GM23338 (cell line): ENCODE results near the gene TRIM13. TPM values are rescaled to one million over a fixed set of nuclear protein-coding genes. Genes with fewer than 3 reads are reported as not detected.

ENCODE experiments used
- ATAC-seq: fragments of 200-7000 bp; cut with Tn5 transposase; 3 replicates; pipeline ENCODE4 v1.9.1; 2020
- DNase-seq: peaks from one replicate; pipeline ENCODE4 v3.0.0-alpha.2; 2015; ENCODE audit warnings: low spot score
- H2AFZ ChIP-seq: fragments of 200-600 bp; sonication (generic); 2 replicates; pipeline ENCODE4 v1.8.0; 2016; ENCODE audit warnings: antibody characterized with exemption, mild to moderate bottlenecking, moderate library complexity
- H3F3A ChIP-seq: fragments of 200-600 bp; sonication (generic); replicated peaks from 2 replicates; pipeline ENCODE4 v1.8.0; 2017; ENCODE audit warnings: antibody characterized with exemption, mixed run types, low read depth
- H3K27ac ChIP-seq: fragments of 200-600 bp; sonication (generic); 2 replicates; pipeline ENCODE4 v1.6.1; 2016; ENCODE audit warnings: low read depth
- H3K27me3 ChIP-seq: fragments of 200-600 bp; sonication (generic); 2 replicates; pipeline ENCODE4 v1.8.0; 2016; ENCODE audit warnings: mild to moderate bottlenecking, mixed run types, moderate library complexity; ENCODE audit not compliant: insufficient read depth
- H3K36me3 ChIP-seq: fragments of 200-600 bp; sonication (generic); 2 replicates; pipeline ENCODE4 v1.8.0; 2016; ENCODE audit warnings: mild to moderate bottlenecking; ENCODE audit not compliant: insufficient read depth
- H3K4me1 ChIP-seq: fragments of 200-600 bp; sonication (generic); 2 replicates; pipeline ENCODE4 v1.8.0; 2016; ENCODE audit warnings: mild to moderate bottlenecking, moderate library complexity; ENCODE audit not compliant: insufficient read depth
- H3K4me2 ChIP-seq: fragments of 200-600 bp; sonication (generic); 2 replicates; pipeline ENCODE4 v1.7.1; 2017; ENCODE audit warnings: mixed run types
- H3K4me3 ChIP-seq: fragments of 200-600 bp; sonication (generic); 2 replicates; pipeline ENCODE4 v1.6.1; 2016; ENCODE audit warnings: mixed run types
- H3K79me2 ChIP-seq: fragments of 200-600 bp; sonication (generic); replicated peaks from 2 replicates; pipeline ENCODE4 v1.8.0; 2017; ENCODE audit warnings: mild to moderate bottlenecking; ENCODE audit not compliant: insufficient read depth
- H3K9me2 ChIP-seq: fragments of 200-600 bp; sonication (generic); 2 replicates; pipeline ENCODE4 v1.8.0; 2017; ENCODE audit not compliant: insufficient read depth
- H4K20me1 ChIP-seq: fragments of 200-600 bp; sonication (generic); replicated peaks from 2 replicates; pipeline ENCODE4 v1.8.0; 2017; ENCODE audit warnings: mild to moderate bottlenecking; ENCODE audit not compliant: insufficient read depth
- H3K27ac Mint-ChIP-seq: 2 replicates; pipeline ENCODE4 v1.8.0; 2020; ENCODE audit warnings: inconsistent platforms, mild to moderate bottlenecking, moderate library complexity, mixed read lengths
- H3K27me3 Mint-ChIP-seq: 3 replicates; pipeline ENCODE4 v1.8.0; 2022; ENCODE audit warnings: low read depth, mild to moderate bottlenecking, moderate library complexity, mixed read lengths, inconsistent platforms; ENCODE audit not compliant: insufficient read depth, poor library complexity
- H3K36me3 Mint-ChIP-seq: 3 replicates; pipeline ENCODE4 v1.8.0; 2021; ENCODE audit warnings: low read depth, mild to moderate bottlenecking, inconsistent platforms, moderate library complexity, mixed read lengths
- H3K4me1 Mint-ChIP-seq: 3 replicates; pipeline ENCODE4 v1.8.0; 2020; ENCODE audit warnings: mild to moderate bottlenecking, inconsistent platforms, mixed read lengths
- H3K4me3 Mint-ChIP-seq: 3 replicates; pipeline ENCODE4 v1.8.0; 2021; ENCODE audit warnings: moderate library complexity, mild to moderate bottlenecking, inconsistent platforms, mixed read lengths
- H3K9me3 Mint-ChIP-seq: 3 replicates; pipeline ENCODE4 v1.8.0; 2020; ENCODE audit warnings: moderate library complexity, mild to moderate bottlenecking, inconsistent platforms, mixed read lengths
- CREB1 ChIP-seq: fragments of 250-450 bp; sonication (Bioruptor Pico); IDR thresholded peaks from 2 replicates; pipeline ENCODE4 v1.5.0; 2020; ENCODE audit warnings: low read depth, mild to moderate bottlenecking, moderate library complexity
- ETS1 ChIP-seq: IDR thresholded peaks from 2 replicates; pipeline ENCODE4 v1.6.1; 2016; ENCODE audit warnings: antibody characterized with exemption
- EZH2 ChIP-seq: fragments of 200-600 bp; sonication (generic); IDR thresholded peaks from one replicate; pipeline ENCODE4 v1.8.0; 2017; ENCODE audit warnings: antibody characterized with exemption, mild to moderate bottlenecking, low read depth; ENCODE audit not compliant: unreplicated experiment
- EZH2phosphoT487 ChIP-seq: fragments of 200-600 bp; sonication (generic); IDR thresholded peaks from one replicate; pipeline ENCODE4 v1.8.1; 2018; ENCODE audit warnings: antibody characterized with exemption; ENCODE audit not compliant: unreplicated experiment
- JUNB ChIP-seq: IDR thresholded peaks from one replicate; pipeline ENCODE4 v1.6.1; 2016; ENCODE audit warnings: antibody characterized with exemption; ENCODE audit not compliant: unreplicated experiment
- NANOG ChIP-seq: IDR thresholded peaks from 2 replicates; pipeline ENCODE4 v1.6.1; 2016; ENCODE audit warnings: antibody characterized with exemption, borderline replicate concordance
- POLR2AphosphoS5 ChIP-seq: IDR thresholded peaks from 2 replicates; pipeline ENCODE4 v1.6.1; 2016; ENCODE audit warnings: antibody characterized with exemption, low read depth
- STAT1 ChIP-seq: IDR thresholded peaks from one replicate; pipeline ENCODE4 v1.6.1; 2016; ENCODE audit warnings: antibody characterized with exemption; ENCODE audit not compliant: unreplicated experiment
- ZNF114 ChIP-seq: fragments of 250-450 bp; sonication (Bioruptor Pico); IDR thresholded peaks from 2 replicates; pipeline ENCODE4 v1.5.0; 2020; ENCODE audit warnings: mild to moderate bottlenecking, moderate library complexity
- ZNF331 ChIP-seq: fragments of 250-450 bp; sonication (Bioruptor Pico); IDR thresholded peaks from 2 replicates; pipeline ENCODE4 v1.5.0; 2020; ENCODE audit warnings: low read depth, mild to moderate bottlenecking, moderate library complexity
- polyA plus RNA-seq: library from polyadenylated mRNA; unstranded; fragments of >200 nt; fragmentation: Nextera tagmentation; extraction: Ambion mirVana; gene quantifications from 2 replicates; pipeline ENCODE4 v1.2.1, GENCODE V29; 2016
- total RNA-seq: library from RNA; depleted of rRNA; stranded (reverse); fragments of >200 nt; shearing (Covaris generic); gene quantifications from 2 replicates; pipeline ENCODE4 v1.2.3, GENCODE V29; 2014
- TF ChIP-seq, protein P1 (sequence below): IDR thresholded peaks from one replicate; pipeline ENCODE4 v1.6.1; 2018; ENCODE audit warnings: antibody characterized with exemption; ENCODE audit not compliant: unreplicated experiment
- TF ChIP-seq, protein P2 (sequence below): fragments of 250-450 bp; sonication (Bioruptor Pico); IDR thresholded peaks from 2 replicates; pipeline ENCODE4 v1.5.0; 2020; ENCODE audit warnings: mild to moderate bottlenecking, moderate library complexity
- TF ChIP-seq, protein P3 (sequence below), 2 experiments: fragments of 200-600 bp in 1 of 2; sonication (generic) in 1 of 2; conservative IDR thresholded peaks; 2 replicates each; pipeline versions ENCODE4 v1.5.1 to v1.6.1; 2016 to 2017; ENCODE audit warnings: antibody characterized with exemption in 2 of 2, low read depth in 2 of 2, mild to moderate bottlenecking in 2 of 2, moderate library complexity in 1 of 2

TRIM13 gene
- total and polyA plus RNA-seq, 2 experiments from 2014 or later: 23.0 to 25.3 TPM

DNA sequence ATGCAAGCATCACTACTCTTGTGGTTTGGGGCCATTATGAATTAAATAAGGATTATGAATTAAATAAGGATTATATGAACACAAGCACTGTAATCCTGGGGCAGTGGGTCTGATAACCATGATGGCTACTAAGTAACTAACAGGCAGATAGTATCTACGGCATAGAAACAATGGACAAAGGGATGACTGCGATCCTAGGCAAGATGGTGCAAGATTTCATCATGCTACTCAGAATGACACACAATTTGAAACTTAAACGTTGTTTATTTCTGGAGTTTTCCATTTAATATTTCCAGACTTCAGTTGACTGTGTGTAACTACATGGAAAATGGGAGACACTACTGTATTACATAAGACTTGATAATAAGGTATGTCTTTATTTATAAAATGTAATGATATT, 33.5 kb downstream of the TRIM13 start:
- H3K4me3 Mint-ChIP-seq: no peak overlapping the region
- Histone ChIP-seq H3K9me2 (no peaks in the 10 kb centered on the region), H3K27me3 (no peaks in the 10 kb centered on the region), H4K20me1 (no peaks in the 10 kb centered on the region), H3K4me1 (peaks cover 10% of the 10 kb centered on the region), H3K79me2 (no peaks in the 10 kb centered on the region), H3F3A (no peaks in the 10 kb centered on the region), H3K36me3 (no peaks in the 10 kb centered on the region), H3K27ac (no peak overlapping the region), H2AFZ (no peak overlapping the region), H3K4me2 (no peak overlapping the region), H3K4me3 (no peak overlapping the region)
- peaks cover 9% of the 10 kb centered on the region for H3K4me1 Mint-ChIP-seq
- ATAC-seq (no peak), DNase-seq (peak; percentile 15)
- H3K9me3 Mint-ChIP-seq: no peaks in the 10 kb centered on the region
- H3K27me3 Mint-ChIP-seq: no peaks in the 10 kb centered on the region
- no peaks in the 10 kb centered on the region for H3K36me3 Mint-ChIP-seq
- TF ChIP-seq EZH2phosphoT487 (no peak), NANOG (no peak), POLR2AphosphoS5 (no peak), ETS1 (no peak), EZH2 (no peak), STAT1 (no peak), ZNF114 (CRISPR knock-in tag) (no peak), ZNF331 (CRISPR knock-in tag) (no peak), JUNB (no peak), CREB1 (no peak)
- TF ChIP-seq, protein P1, sequence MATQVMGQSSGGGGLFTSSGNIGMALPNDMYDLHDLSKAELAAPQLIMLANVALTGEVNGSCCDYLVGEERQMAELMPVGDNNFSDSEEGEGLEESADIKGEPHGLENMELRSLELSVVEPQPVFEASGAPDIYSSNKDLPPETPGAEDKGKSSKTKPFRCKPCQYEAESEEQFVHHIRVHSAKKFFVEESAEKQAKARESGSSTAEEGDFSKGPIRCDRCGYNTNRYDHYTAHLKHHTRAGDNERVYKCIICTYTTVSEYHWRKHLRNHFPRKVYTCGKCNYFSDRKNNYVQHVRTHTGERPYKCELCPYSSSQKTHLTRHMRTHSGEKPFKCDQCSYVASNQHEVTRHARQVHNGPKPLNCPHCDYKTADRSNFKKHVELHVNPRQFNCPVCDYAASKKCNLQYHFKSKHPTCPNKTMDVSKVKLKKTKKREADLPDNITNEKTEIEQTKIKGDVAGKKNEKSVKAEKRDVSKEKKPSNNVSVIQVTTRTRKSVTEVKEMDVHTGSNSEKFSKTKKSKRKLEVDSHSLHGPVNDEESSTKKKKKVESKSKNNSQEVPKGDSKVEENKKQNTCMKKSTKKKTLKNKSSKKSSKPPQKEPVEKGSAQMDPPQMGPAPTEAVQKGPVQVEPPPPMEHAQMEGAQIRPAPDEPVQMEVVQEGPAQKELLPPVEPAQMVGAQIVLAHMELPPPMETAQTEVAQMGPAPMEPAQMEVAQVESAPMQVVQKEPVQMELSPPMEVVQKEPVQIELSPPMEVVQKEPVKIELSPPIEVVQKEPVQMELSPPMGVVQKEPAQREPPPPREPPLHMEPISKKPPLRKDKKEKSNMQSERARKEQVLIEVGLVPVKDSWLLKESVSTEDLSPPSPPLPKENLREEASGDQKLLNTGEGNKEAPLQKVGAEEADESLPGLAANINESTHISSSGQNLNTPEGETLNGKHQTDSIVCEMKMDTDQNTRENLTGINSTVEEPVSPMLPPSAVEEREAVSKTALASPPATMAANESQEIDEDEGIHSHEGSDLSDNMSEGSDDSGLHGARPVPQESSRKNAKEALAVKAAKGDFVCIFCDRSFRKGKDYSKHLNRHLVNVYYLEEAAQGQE: no peak
- TF ChIP-seq, protein P2, sequence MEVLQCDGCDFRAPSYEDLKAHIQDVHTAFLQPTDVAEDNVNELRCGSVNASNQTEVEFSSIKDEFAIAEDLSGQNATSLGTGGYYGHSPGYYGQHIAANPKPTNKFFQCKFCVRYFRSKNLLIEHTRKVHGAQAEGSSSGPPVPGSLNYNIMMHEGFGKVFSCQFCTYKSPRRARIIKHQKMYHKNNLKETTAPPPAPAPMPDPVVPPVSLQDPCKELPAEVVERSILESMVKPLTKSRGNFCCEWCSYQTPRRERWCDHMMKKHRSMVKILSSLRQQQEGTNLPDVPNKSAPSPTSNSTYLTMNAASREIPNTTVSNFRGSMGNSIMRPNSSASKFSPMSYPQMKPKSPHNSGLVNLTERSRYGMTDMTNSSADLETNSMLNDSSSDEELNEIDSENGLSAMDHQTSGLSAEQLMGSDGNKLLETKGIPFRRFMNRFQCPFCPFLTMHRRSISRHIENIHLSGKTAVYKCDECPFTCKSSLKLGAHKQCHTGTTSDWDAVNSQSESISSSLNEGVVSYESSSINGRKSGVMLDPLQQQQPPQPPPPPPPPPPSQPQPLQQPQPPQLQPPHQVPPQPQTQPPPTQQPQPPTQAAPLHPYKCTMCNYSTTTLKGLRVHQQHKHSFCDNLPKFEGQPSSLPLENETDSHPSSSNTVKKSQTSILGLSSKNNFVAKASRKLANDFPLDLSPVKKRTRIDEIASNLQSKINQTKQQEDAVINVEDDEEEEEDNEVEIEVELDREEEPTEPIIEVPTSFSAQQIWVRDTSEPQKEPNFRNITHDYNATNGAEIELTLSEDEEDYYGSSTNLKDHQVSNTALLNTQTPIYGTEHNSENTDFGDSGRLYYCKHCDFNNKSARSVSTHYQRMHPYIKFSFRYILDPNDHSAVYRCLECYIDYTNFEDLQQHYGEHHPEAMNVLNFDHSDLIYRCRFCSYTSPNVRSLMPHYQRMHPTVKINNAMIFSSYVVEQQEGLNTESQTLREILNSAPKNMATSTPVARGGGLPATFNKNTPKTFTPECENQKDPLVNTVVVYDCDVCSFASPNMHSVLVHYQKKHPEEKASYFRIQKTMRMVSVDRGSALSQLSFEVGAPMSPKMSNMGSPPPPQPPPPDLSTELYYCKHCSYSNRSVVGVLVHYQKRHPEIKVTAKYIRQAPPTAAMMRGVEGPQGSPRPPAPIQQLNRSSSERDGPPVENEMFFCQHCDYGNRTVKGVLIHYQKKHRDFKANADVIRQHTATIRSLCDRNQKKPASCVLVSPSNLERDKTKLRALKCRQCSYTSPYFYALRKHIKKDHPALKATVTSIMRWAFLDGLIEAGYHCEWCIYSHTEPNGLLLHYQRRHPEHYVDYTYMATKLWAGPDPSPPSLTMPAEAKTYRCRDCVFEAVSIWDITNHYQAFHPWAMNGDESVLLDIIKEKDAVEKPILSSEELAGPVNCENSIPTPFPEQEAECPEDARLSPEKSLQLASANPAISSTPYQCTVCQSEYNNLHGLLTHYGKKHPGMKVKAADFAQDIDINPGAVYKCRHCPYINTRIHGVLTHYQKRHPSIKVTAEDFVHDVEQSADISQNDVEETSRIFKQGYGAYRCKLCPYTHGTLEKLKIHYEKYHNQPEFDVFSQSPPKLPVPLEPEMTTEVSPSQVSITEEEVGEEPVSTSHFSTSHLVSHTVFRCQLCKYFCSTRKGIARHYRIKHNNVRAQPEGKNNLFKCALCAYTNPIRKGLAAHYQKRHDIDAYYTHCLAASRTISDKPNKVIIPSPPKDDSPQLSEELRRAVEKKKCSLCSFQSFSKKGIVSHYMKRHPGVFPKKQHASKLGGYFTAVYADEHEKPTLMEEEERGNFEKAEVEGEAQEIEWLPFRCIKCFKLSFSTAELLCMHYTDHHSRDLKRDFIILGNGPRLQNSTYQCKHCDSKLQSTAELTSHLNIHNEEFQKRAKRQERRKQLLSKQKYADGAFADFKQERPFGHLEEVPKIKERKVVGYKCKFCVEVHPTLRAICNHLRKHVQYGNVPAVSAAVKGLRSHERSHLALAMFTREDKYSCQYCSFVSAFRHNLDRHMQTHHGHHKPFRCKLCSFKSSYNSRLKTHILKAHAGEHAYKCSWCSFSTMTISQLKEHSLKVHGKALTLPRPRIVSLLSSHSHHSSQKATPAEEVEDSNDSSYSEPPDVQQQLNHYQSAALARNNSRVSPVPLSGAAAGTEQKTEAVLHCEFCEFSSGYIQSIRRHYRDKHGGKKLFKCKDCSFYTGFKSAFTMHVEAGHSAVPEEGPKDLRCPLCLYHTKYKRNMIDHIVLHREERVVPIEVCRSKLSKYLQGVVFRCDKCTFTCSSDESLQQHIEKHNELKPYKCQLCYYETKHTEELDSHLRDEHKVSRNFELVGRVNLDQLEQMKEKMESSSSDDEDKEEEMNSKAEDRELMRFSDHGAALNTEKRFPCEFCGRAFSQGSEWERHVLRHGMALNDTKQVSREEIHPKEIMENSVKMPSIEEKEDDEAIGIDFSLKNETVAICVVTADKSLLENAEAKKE: no peak
- TF ChIP-seq, protein P3, sequence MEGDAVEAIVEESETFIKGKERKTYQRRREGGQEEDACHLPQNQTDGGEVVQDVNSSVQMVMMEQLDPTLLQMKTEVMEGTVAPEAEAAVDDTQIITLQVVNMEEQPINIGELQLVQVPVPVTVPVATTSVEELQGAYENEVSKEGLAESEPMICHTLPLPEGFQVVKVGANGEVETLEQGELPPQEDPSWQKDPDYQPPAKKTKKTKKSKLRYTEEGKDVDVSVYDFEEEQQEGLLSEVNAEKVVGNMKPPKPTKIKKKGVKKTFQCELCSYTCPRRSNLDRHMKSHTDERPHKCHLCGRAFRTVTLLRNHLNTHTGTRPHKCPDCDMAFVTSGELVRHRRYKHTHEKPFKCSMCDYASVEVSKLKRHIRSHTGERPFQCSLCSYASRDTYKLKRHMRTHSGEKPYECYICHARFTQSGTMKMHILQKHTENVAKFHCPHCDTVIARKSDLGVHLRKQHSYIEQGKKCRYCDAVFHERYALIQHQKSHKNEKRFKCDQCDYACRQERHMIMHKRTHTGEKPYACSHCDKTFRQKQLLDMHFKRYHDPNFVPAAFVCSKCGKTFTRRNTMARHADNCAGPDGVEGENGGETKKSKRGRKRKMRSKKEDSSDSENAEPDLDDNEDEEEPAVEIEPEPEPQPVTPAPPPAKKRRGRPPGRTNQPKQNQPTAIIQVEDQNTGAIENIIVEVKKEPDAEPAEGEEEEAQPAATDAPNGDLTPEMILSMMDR (conservative IDR thresholded peaks at IDR 0.05; ENCODE audit: low read depth in 2 of 2): no peak
- peak overlapping the region; percentile 34; the same call in 1 of the 2 replicates for H3K27ac Mint-ChIP-seq
